GM19468 (cell line): Measurements from ENCODE around the gene PSMD3.

Experiments used
- ATAC-seq: cut with Tn5 transposase; IDR thresholded peaks from one replicate; pipeline ENCODE4 v1.9.1; 2021; ENCODE audit warnings: mild to moderate bottlenecking, moderate library complexity, moderate number of reproducible peaks; ENCODE audit not compliant: unreplicated experiment; ENCODE audit errors: extremely low read depth

PSMD3 gene

DNA sequence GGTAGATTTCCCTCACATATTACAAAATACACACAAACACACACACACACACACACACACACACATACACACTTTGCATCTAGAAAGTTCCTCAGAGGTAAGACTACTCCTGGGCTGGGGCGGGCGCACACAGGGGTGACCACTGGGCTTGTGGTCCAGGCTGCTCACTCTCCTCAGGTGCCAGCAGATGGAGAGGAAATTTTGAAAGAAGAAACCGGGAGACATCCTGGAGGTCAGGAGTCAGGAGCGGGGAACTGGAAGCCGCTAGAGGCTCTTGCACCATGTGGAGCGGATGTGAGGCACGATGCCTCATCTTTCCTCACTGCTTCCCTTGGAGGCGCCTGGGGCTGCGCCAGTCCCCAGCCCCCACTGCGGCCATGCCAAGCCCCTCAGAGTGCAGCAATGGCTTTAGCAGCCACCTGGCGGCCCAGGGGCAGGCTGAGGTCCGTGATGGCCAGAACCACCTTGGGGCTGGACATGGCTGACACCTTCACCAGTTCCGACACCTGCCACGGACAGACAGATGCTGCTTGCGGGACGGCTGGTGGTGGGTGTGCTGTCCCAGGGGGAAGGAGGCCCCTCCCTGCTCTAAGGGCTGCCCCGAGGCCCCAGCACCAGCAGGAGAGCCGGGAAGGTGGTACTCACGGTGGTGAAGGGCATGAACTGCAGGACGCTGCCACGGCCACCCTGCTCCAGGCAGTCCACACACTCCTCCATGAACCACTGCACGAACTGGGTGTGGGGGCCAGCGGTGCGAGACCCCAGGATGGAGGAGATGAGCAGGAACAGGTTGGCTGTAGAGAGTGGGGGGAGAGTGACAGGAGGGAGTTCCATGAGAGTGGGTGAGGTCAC, 38.8 kb downstream of the PSMD3 start:
- no peak for ATAC-seq

- ATAC-seq, result no peak
These were observed 39.5 kb downstream of the PSMD3 start for GRCh38 chr17:40020146-40020545.

GRCh38 chr17:40021451-40021971, 40.9 kb downstream of the PSMD3 start:
- no peak for ATAC-seq

DNA sequence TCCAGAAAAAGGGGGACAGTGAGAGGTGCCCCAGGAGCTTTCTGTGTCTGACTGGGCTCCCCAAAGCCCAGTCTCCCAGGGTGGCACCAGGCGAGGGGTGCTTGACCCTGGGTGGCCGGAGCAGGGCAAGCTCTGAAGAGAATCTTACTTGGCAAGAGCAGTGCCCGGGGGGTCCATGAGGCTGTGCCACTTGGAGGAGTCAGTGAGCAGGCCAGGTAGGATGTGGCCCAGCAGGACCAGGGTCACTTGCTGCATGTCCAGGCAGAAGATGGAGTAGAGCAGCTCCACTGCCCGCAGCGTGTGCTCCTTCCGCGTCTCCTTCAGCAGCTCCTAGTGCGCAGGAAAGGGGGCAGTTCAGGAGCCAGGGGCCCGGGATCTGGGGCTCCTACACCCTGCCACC, 41.9 kb downstream of the PSMD3 start:
- ATAC-seq, result no peak

GRCh38 chr17:40022961-40023541, 42.4 kb downstream of the PSMD3 start:
- no peak for ATAC-seq

DNA sequence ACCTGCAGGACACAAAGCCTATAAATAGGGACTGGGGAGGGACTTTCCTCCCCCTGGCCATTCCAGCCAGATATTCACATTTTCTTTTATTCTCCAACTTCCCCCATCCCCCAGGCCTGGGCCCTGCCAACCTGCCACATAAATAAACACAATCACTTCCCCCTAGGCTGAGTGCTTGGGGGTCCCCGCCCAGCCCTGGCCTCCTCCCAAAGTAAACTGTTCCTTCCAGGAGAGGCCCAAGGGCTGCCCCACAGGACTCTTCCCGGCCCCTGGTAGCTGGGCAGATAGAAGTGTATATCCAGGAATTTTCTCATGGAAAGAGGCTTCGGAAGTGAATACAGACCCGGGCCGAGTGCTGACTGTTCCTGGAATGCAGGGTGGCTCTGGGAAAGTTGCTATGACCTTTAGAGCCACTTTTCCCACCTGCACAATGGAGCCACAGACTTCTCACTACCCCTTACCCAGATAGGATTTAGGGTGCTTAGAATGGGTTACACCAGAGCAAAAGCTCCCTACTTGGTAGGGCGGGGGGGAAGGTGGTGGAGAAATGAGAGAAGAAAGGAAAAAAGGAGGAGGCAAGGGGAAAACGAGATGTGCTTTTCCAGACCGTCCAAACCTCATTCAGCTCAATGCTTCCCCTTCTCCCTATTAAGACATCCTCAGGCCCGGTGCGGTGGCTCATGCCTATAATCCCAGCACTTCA, 43.1 kb downstream of the PSMD3 start:
- ATAC-seq, result no peak

DNA sequence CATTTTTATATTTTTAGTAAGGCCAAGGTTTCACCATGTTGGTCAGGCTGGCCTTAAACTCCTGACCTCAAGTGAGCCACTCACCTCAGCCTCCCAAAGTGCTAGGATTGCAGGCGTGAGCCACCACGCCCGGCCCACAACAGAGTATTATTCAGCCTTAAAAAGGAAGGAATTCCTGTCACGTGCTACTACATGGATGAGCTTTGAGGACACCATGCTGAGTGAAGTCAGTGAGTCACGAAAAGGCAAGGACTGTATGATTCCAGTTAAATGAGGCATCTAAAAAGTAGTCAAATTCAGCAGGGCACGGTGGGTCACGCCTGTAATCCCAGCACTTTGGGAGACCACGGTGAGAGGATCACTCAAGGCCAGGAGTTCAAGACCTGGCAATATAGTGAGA, 44.3 kb downstream of the PSMD3 start:
- ATAC-seq, result no peak

DNA sequence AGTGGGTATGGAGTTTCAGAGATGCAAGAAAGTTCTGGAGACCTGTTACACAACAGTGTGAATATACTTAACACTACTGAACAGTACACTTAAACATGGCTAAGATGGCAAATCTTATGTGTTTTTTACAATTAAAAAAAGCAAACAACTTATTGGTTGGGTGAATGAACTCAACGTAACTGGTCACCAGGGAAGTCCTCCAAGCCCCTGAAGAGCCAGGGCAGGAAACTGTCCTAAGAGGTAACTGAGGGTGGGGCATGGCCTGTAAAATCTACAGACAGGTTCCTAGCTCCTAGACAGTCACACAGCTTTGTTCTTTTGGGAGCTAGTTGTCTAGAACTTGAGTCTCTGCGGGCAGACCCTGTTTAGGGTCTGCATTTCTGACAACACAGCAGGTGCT, 45.0 kb downstream of the PSMD3 start:
- ATAC-seq, result no peak

GRCh38 chr17:40025991-40026815, 45.6 kb downstream of the PSMD3 start:
- ATAC-seq, result no peak

DNA sequence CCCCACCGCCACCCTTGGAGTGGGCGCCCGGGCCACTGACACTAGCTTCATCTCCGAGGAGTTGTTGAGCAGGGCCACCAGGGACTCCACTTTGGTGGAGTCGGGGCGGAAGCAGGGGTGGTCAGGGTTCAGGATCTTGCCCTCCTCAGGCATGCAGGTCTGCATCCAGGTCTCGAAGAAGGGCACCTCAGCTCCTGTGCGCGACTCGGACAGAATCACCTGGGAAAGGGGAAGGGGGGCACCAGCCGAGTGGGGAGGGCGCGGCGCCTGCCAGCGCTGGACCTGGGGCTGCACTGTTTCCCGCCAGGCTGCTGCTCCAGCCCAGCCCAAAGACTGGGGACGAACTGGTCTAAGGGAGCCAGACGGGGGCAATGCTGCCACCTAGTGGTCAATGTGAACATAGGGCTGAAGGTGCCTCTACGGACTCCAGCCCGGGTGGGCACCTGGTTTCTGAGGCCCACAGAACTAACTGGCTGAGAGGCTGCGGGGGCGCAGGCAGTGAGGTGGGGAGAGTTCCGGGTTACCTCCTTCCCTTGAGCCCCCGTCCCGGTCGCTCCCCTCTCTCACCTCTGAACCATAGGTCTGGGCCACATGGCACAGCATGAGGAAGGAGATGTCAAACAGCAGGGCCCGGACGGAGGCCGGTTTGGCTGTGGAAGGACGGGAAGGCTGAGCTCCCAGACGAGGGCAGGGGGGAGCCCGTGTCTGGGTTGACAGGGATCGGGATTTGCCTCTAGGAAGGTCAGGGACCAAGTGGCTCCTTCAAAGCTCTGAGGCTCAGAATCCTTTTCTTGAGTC, 46.4 kb downstream of the PSMD3 start:
- ATAC-seq, result no peak

GRCh38 chr17:40027614-40028012, 47.0 kb downstream of the PSMD3 start:
- ATAC-seq, result no peak

GRCh38 chr17:40028595-40028994, 48.0 kb downstream of the PSMD3 start:
- no peak for ATAC-seq

DNA sequence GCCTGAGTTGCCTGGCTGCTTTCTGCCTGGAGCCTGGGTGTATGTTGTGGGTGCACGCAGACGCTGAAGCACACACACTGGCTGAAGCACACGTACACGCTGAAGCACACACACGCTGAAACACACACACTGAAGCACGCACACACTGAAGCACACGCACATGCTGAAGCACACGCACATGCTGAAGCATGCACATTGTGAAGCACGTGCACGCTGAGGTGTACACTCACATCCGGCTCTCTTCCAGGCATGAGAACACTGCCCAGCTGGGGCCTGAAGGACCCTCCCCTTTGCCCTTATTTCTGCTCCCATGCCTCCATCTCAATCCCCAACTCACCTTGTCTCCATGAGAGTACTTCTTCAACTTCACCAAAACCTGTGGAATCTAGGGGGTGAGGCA, 51.1 kb downstream of the PSMD3 start:
- ATAC-seq, result no peak

DNA sequence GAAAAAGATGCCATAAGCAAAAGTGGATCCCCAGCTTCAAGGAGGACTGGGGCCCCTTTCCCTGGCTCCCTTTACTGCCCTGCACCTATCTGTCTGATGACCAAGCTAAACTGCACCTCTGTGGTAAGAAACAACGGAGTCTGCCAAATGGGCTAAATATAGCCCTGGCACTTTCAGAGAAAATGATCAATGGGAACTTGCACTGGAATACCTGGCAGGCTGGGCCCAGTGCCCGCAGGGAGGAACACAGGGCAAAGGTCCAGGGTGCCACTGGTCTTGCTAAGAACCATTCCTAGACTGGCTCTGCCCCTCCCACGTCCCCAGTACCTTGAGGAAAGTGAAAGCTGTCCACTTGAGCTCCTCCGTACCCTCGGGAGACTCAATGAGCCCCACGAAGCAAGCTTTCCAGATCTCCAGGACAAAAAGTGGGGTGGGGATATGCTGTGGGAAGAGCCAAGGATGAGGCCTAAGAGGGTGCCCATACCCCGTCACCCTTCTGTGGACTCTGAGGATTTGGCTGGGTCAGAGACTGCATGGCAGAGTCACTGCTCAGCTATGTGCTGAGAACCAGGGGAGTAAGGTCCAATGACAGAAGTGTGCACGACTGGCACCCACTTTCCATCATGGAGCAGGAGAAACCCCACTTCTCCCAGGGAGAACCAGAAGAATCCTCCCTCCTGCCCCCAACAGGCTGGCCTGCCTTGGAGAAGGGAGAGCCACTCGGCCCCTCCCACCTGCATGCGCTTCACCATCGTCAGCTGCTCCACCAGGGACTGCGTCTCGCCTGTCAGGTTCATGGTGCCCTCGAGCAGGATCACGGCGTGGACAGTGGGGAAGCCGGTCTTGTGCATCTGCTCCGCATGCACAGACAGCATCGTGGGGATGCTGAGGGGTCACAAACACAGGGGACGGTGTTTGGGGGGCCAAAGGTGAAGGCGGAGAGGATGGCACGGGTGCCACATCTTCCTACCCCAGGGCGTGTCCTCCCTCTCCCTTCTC, 52.0 kb downstream of the PSMD3 start:
- ATAC-seq, result no peak

DNA sequence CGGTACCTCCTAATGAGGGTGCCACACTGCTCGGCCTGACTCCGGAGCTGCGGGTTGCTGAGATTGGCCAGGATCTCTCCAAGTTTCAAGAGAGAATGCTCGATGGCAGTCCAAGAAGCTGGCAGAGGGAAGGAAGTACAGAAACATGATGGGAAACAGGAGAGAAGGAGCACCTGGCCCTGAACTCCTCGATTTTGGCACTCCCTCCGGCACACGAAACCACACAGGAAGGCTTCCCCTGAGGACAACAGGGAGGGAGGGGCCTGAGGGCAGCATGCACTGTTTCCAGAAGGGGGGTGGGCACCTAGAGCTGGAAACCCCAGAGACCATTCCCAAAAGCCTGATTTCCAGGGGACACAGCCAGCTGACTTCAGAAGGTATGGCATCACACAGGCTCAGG, 52.7 kb downstream of the PSMD3 start:
- no peak for ATAC-seq

DNA sequence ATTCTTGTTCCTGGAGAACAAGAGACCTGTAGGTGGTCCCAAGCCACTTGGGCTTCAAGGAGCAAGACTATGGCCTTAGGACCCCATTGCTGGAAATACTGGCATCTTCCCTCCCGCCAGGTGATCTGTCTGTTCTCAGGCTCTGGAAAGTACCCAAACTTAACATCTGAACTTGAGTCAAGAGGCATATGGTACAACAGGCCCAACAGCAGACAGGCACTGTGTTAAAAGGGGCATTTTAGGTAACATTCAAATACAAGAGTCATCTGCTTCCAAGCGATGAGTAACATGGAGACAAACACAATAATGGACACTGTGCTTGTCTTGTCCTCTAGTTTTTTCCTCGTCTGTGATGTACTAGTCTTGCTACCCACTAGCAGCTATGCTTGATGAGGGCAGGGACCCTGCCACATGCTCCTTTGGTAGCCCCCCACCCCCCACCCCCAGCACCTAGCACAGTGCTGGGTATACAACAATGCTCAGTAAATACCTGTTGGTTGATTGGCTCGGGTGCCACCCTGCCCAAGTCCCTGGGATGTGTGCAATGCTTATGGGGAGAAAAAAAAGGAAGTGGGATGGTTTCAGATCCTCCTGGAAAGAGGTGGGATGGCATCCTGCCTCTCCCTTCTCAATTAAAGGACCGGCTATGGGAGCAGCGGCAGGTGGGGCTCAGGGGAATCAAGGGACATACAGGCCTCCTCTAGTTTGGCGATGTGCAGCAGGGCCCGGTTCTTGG, 54.0 kb downstream of the PSMD3 start:
- ATAC-seq, result no peak

DNA sequence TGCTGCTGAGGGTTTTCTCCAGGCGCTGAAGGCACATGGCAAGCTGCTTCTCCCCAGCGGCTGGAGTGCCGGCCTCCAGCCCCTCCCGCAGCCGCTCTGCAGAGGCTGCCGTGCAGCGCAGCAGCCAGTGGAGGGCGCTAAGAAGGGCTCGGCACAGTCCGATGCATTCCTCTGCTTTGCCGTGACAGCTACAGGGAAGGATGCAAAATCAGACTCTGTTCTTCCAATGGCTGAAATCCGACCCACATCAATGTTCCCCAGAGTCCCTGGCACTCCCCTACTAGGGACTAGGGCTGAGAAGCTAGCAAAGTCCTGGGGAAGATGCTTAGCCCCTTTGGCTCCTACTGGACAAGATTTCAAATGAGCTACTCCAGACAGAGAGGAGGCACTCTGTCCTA, 54.6 kb downstream of the PSMD3 start:
- ATAC-seq, result no peak
